Endothelial cell (in vitro differentiated cells): ENCODE measurements around the gene ZFP37. TPM values are rescaled to one million over a fixed set of nuclear protein-coding genes. Genes with fewer than 3 reads are reported as not detected.
"Not testable (repeated sequence)": the region's sequence is repeated elsewhere in the genome, so short reads cannot be mapped to it uniquely, and the experiment has no call there.

Source experiments
- DNase-seq: peaks from one replicate; pipeline ENCODE4 v3.0.0; 2021; ENCODE audit warnings: low spot score
- H3K27ac Mint-ChIP-seq: one replicate; pipeline ENCODE4 v1.8.0; 2021; ENCODE audit warnings: mixed read lengths, inconsistent platforms; ENCODE audit not compliant: unreplicated experiment
- H3K27me3 Mint-ChIP-seq: one replicate; pipeline ENCODE4 v1.8.0; 2021; ENCODE audit warnings: mild to moderate bottlenecking, moderate library complexity, mixed read lengths, inconsistent platforms; ENCODE audit not compliant: unreplicated experiment
- H3K36me3 Mint-ChIP-seq: one replicate; pipeline ENCODE4 v1.8.0; 2021; ENCODE audit warnings: mild to moderate bottlenecking, low read depth, mixed read lengths, inconsistent platforms; ENCODE audit not compliant: unreplicated experiment
- H3K4me1 Mint-ChIP-seq: one replicate; pipeline ENCODE4 v1.8.0; 2021; ENCODE audit warnings: mild to moderate bottlenecking, mixed read lengths, inconsistent platforms; ENCODE audit not compliant: unreplicated experiment
- H3K4me3 Mint-ChIP-seq: one replicate; pipeline ENCODE4 v1.8.0; 2021; ENCODE audit warnings: mild to moderate bottlenecking, mixed read lengths, inconsistent platforms; ENCODE audit not compliant: unreplicated experiment
- H3K9me3 Mint-ChIP-seq: one replicate; pipeline ENCODE4 v1.8.0; 2021; ENCODE audit warnings: mixed read lengths, inconsistent platforms; ENCODE audit not compliant: unreplicated experiment
- total RNA-seq: library from RNA; stranded (reverse); fragmentation: NEBNext Ultra II Directional; extraction: Animal tissue kit (Norgen Biotek cat#: 25700); gene quantifications from one replicate; pipeline ENCODE4 v1.2.1, GENCODE V29; 2021; ENCODE audit not compliant: unreplicated experiment
- TF ChIP-seq, protein P1 (sequence below): fragments of 200-600 bp; sonication (generic); IDR thresholded peaks from one replicate; pipeline ENCODE4 v1.5.0; 2021; ENCODE audit warnings: antibody characterized with exemption; ENCODE audit not compliant: unreplicated experiment

ZFP37 gene
- total RNA-seq, 1 donor from 2014 or later, result 4.2 TPM

DNA sequence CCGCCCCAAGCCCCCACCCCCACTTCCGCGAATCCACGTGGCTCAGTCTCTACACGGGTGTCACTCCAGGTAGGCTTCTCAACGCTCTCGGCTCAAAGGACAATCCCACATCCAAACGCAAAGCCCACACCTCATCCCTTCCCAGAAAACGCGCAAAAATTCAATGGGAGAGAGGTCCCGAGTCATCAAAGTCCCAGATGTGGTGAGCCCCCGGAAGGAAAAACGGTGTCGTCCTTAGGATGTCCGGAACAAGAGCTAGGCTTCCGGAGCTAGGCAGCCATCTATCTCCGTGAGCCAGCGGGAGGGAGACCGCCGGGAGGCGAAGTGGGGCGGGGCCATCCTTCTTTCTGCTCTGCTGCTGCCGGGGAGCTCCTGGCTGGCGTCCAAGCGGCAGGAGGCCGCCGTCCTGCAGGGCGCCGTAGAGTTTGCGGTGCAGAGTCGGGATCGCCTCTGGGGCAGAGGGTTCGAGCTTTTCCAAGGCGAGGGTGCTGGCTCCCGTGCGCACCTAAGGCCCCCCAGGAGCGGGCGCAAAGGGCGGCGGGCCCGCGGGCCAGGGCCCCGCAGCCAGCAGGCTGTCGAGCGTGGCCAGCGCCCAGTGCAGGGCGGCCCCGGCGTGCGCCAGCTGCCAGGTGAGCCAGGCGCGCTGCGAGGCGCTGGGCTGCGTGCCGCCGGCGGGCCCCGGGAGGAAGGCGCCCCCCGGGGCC, 3.2 kb upstream of the ZFP37 start:
- Mint-ChIP-seq H3K9me3 (peaks cover 14% of the 10 kb centered on the region), H3K36me3 (peaks cover 13% of the 10 kb centered on the region)
- not testable (repeated sequence) for H3K27me3 Mint-ChIP-seq, DNase-seq, H3K4me1 Mint-ChIP-seq, H3K27ac Mint-ChIP-seq, H3K4me3 Mint-ChIP-seq

DNA sequence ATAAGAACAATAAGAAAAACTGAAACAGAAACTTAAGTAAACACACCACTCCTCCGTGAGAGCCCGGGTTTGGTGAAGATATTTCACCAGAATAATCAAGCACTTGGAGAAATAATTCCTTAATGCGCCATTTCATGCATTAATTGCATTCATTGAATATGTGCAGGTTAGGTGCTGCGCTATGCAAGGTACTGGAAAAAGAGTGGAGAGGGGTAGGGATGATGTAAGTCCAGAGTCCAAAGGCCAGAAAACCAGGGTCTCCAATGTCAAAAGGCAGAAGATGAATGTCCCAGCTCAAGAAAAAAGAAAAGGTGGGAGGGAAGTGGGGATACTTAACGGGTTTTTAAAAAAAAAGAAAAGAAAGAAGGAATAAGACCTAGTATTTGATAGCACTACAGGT, 669 bp upstream of the ZFP37 start:
- Mint-ChIP-seq H3K4me3 (no peak overlapping the region), H3K36me3 (peaks cover 13% of the 10 kb centered on the region), H3K27ac (no peak overlapping the region), H3K27me3 (peaks cover 4% of the 10 kb centered on the region), H3K4me1 (no peaks in the 10 kb centered on the region), H3K9me3 (peaks cover 14% of the 10 kb centered on the region)
- no peak for DNase-seq
- TF ChIP-seq, protein P1, sequence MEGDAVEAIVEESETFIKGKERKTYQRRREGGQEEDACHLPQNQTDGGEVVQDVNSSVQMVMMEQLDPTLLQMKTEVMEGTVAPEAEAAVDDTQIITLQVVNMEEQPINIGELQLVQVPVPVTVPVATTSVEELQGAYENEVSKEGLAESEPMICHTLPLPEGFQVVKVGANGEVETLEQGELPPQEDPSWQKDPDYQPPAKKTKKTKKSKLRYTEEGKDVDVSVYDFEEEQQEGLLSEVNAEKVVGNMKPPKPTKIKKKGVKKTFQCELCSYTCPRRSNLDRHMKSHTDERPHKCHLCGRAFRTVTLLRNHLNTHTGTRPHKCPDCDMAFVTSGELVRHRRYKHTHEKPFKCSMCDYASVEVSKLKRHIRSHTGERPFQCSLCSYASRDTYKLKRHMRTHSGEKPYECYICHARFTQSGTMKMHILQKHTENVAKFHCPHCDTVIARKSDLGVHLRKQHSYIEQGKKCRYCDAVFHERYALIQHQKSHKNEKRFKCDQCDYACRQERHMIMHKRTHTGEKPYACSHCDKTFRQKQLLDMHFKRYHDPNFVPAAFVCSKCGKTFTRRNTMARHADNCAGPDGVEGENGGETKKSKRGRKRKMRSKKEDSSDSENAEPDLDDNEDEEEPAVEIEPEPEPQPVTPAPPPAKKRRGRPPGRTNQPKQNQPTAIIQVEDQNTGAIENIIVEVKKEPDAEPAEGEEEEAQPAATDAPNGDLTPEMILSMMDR, result no peak

DNA sequence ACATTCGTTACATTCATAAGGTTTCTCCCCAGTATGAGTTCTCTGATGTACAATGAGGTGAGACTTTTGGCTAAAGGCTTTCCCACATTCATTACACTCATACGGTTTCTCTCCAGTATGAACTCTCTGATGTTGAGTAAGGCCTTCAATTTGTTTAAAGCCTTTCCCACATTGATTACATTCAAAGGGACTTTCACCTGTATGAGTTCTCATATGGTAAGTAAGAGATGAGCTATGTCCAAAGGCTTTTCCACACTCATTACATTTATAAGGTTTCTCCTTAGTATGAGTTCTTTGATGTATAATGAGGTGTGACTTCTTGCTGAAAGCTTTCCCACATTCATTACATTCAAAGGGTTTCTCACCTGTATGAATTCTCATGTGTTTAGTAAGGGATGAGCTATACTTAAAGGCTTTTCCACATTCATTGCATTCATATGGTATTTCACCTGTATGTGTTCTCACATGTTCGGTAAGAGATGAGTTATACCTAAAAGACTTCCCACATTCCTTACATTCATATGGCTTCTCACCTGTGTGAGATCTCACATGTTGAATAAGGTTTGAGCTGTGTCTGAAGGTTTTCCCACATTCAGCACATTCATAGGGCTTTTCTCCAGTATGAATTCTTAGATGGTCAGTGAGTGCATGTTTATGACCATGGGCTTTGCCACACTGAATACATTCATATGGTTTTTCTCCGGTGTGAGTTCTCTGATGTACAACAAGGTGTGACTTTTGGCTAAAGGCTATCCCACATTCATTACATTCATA, 13.5 kb downstream of the ZFP37 start:
- peaks cover 68% of the 10 kb centered on the region for H3K36me3 Mint-ChIP-seq
- H3K4me3 Mint-ChIP-seq, result peak overlapping the region; percentile 59
- TF ChIP-seq, protein P1, result no peak
- H3K27ac Mint-ChIP-seq, result no peak overlapping the region
- DNase-seq, result no peak
- no peaks in the 10 kb centered on the region for H3K4me1 Mint-ChIP-seq
- H3K9me3 Mint-ChIP-seq, result peaks cover 34% of the 10 kb centered on the region
- H3K27me3 Mint-ChIP-seq, result peaks cover 2% of the 10 kb centered on the region

DNA sequence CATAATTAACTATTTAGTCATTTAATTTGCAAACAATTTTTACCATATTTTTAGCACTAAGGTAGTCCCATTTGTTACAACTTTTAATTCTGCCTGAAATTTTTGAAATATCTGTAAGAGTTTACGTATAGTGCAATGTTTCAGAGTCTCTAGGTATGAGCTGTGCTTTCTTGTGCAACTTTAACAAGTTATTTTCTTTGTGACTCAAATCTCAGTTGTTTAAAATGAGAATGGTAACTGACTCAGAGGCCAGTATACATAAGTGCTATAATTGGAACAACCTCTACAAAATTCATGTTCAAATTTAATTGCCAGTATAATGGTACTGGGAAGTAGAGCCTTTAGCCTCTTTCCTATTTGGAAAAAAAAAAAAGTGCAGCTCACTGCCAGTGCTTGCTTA, 30.3 kb downstream of the ZFP37 start:
- TF ChIP-seq, protein P1, result no peak
- H3K9me3 Mint-ChIP-seq, result peaks cover 21% of the 10 kb centered on the region
- no peaks in the 10 kb centered on the region for H3K4me1 Mint-ChIP-seq

DNA sequence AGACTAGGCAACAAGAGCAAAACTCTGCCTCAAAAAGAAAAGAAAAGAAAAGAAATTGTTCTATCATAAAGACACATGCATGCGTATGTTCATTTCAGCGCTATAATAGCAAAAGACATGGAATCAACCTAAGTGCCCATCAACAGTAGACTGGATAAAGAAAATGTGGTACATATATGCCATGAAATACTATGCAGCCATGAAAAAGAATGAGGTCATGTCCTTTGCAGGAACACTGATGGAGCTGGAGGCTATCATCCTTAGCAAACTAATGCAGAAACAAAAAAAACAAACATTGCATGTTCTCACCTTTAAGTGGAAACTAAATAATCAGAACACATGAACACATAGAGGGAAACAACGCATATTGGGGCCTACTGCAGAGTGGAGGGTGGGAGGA, 38.3 kb downstream of the ZFP37 start:
- Mint-ChIP-seq H3K36me3 (peaks cover 4% of the 10 kb centered on the region), H3K27ac (no peak overlapping the region), H3K4me3 (no peak overlapping the region), H3K27me3 (peaks cover 2% of the 10 kb centered on the region), H3K9me3 (peaks cover 8% of the 10 kb centered on the region), H3K4me1 (no peaks in the 10 kb centered on the region)
- no peak for DNase-seq
- TF ChIP-seq, protein P1, result no peak

More for the DNA sequence above, 30.3 kb downstream of the ZFP37 start:
- Mint-ChIP-seq H3K4me3 (no peak overlapping the region), H3K27me3 (peaks cover 2% of the 10 kb centered on the region), H3K27ac (no peak overlapping the region), H3K36me3 (peaks cover 10% of the 10 kb centered on the region)
- DNase-seq, result no peak
